ENCODE data around the gene SPOCK2. TPM values are rescaled to one million over a fixed set of nuclear protein-coding genes. Genes with fewer than 3 reads are reported as not detected.

The SPOCK2 gene
- total RNA-seq, 1 donor from 2014 or later: 9.7 TPM

DNA sequence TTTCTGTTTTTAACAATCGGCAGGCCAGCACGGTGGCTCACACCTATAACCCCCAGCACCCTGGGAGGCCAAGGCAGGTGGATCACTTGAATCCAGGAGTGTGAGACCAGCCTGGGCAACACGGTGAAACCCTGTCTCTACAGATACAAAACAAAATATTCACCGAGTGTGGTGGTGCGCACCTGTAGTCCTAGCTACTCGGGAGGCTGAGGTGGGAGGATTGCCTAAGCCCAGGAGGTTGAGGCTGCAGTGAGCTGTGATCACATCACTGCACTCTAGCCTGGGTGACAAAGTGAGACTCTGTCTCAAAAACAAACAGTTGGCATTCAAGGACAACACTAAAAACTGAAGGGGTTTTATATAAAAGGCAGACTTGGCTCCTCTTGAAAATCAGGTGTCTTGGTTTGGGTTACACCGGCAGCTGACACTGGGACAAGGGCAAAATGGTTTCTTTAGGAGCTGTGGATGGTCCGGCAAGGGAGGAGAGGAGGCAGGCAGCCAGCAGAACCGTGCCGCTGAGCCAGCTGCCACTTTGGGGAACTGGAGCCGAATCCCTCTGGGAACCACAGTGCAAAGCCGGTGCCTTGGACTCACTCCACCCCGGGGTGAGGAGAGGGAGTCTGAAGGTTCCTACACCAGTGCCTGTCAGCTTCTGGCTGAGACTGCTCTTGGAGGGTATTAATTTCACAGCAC lies 71.6 kb downstream of the SPOCK2 start:
- no peak overlapping the region for H3K4me3 ChIP-seq
- peaks cover 3 to 35% of the 10 kb centered on the region in 2 donors for H3K4me1 ChIP-seq
- TF ChIP-seq CTCF (IDR thresholded peaks at IDR 0.05): no peak
- no peak for DNase-seq (ENCODE audit: low spot score in 2 of 2)
- no peaks in the 10 kb centered on the region for H3K9me3 ChIP-seq
- peak overlapping the region; percentile 31 to 55 for H3K27ac ChIP-seq
- no peaks in the 10 kb centered on the region for H3K36me3 ChIP-seq
- intact Hi-C loops (cut with DNase I): no loop called here
- no peaks in the 10 kb centered on the region for H3K27me3 ChIP-seq

- peaks cover 3 to 32% of the 10 kb centered on the region in 2 donors for H3K4me1 ChIP-seq
- no peak for TF ChIP-seq CTCF (IDR thresholded peaks at IDR 0.05)
- intact Hi-C loops (cut with DNase I): no loop called here
Observed at GRCh38 chr10:72015841-72016240, 72.5 kb downstream of the SPOCK2 start.

GRCh38 chr10:72014785-72015480 lies 73.4 kb downstream of the SPOCK2 start:
- no peak for TF ChIP-seq CTCF (IDR thresholded peaks at IDR 0.05)
- Histone ChIP-seq H3K4me1 (peaks cover 12 to 36% of the 10 kb centered on the region in 2 donors), H3K36me3 (peaks cover 0 to 8% of the 10 kb centered on the region in 2 donors), H3K4me3 (no peak overlapping the region), H3K27ac (no peak overlapping the region), H3K9me3 (no peaks in the 10 kb centered on the region), H3K27me3 (no peaks in the 10 kb centered on the region)
- DNase-seq (ENCODE audit: low spot score in 2 of 2): no peak
- intact Hi-C loops (cut with DNase I): no loop called here

More at GRCh38 chr10:72015841-72016240, 72.5 kb downstream of the SPOCK2 start:
- Histone ChIP-seq H3K4me3 (no peak overlapping the region), H3K27ac (no peak overlapping the region), H3K9me3 (no peaks in the 10 kb centered on the region), H3K27me3 (no peaks in the 10 kb centered on the region), H3K36me3 (peaks cover 0 to 7% of the 10 kb centered on the region in 2 donors)
- no peak for DNase-seq (ENCODE audit: low spot score in 2 of 2)

DNA sequence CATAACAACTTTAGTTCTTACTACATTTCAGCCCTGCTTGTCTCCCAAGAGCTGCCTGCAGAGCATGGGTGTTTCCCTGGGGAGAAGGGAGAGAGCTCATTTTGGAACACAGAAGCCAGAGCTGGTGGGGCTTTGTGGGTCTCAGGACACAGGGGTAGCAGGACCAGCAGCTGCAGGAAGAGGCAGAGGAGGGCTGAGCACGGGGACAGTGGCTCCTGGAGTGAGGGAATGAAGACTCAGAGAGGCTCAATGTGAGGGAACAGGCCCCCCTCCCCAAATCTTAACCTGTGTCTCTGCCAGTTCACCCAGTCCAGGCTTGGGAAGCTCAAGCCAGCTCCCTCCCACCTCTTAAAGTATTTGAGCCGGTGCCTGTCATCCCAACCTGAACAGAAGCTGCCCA lies 74.2 kb downstream of the SPOCK2 start:
- H3K27ac ChIP-seq: no peak overlapping the region

More for the DNA sequence above, 74.2 kb downstream of the SPOCK2 start:
- TF ChIP-seq CTCF (IDR thresholded peaks at IDR 0.05): no peak
- Histone ChIP-seq H3K4me1 (peaks cover 14 to 34% of the 10 kb centered on the region in 2 donors), H3K9me3 (no peaks in the 10 kb centered on the region), H3K4me3 (no peak overlapping the region), H3K27me3 (no peaks in the 10 kb centered on the region), H3K36me3 (peaks cover 0 to 8% of the 10 kb centered on the region in 2 donors)
- intact Hi-C loops (cut with DNase I): no loop called here
- no peak for DNase-seq (ENCODE audit: low spot score in 2 of 2)

Measured in ascending aorta (tissue), 2 donors.